HL-60/S4 treated with retinoic acid at 250 ng/mL for 4 days and 3 days (cell line): ENCODE measurements around the gene PYDC1.
"Not testable (repeated sequence)": the region's sequence is repeated elsewhere in the genome, so short reads cannot be mapped to it uniquely, and the experiment has no call there.

ENCODE experiments used
- in situ Hi-C: fragments of 300-500 bp; cut with MboI; formaldehyde crosslinking; loops from 2 replicates; pipeline ENCODE4 v1.7.0; 2022; ENCODE audit warnings: low sequenced_read_pairs

The PYDC1 gene

DNA sequence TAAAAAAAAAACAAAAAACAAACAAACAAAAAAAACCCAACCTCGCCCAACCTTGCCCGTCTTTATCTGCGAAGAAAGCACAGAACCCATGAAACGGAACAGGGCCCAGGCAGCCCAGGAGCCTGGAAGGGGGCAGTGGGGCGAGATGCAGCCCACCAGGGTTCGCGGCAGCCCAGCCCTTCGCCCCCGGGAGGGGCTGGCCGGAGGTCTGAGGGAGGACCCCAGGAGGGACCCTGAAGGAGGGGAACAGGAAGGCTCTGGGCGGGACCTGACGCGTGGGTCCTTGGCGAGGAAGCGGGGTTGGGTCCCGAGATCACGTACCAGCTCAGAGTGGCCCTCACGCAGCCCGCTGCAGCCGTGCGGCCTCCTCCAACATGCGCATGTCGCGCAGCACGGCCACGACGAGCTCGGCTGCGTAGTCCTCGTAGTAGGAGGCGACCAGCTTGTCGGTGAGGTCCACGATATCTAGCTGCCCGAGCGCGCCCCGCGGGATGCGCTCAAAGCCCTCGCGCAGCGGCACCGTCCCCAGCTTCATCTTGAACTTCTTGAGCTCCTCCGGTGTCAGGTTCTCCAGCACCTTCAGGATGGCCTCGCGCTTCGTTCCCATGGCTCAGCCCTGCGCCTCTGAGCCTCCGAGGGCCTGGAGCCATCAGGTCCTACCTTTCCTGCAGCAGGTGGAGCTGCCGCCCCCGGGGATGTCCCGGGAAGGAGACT is at the start of gene PYDC1:
TSS of gene PYDC1 (minus strand) at position 714 of the 714 bp plus-strand sequence. CDS start at position 607, 107 bp downstream.
- in situ Hi-C loops = no loop called here

DNA sequence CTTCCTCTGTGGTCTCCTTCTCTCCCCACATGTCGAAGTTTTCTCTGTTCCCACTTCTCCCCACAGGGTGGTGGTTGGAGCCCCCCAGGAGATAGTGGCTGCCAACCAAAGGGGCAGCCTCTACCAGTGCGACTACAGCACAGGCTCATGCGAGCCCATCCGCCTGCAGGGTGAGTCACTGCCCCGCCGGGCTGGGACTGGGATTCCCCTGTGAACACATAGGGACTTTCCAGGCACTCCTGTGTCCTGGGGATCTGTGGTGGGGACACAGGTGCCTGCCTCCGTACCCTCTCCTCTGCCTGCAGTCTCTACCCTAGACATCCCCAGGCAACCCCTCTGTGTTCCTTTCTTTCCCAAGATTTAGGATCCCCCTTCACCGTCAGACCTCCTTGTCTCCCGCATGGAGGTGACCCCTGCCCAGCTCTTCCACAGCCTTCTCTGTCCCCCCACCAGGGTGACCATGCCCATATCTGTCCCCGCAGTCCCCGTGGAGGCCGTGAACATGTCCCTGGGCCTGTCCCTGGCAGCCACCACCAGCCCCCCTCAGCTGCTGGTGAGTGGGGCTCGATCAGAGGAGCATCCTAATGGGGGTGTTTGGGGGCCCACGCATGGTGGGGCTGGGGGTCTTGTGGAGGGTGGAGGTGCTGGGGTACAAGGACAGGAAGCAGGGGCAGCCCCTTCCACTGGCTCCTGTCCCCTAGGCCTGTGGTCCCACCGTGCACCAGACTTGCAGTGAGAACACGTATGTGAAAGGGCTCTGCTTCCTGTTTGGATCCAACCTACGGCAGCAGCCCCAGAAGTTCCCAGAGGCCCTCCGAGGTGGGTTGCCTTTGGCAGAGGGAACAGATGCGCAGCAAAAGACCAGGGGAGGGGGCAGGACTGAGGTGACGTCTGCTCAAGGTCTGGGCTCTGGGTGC is 48.7 kb upstream of the PYDC1 start:
- in situ Hi-C loops = no loop called here

DNA sequence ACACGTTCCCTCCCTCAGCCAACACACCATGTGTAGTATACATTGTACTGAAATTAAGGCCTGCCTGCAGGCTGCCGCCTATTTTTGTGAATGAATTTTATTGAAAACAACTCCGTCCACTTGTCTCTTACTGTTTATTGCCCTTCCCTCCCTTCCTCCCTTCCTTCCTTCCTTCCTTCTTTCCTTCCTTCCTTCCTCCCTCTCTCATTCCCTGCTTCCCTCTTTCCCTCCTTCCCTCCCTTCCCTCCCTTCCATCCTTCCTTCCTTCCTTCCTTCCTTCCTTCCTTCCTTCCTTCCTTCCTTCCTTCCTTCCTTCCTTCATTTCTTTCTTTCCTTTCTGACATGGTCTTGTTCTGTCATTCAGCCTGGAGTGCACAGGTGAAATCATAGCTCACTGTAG is 45.1 kb upstream of the PYDC1 start:
- in situ Hi-C loops = no loop called here

DNA sequence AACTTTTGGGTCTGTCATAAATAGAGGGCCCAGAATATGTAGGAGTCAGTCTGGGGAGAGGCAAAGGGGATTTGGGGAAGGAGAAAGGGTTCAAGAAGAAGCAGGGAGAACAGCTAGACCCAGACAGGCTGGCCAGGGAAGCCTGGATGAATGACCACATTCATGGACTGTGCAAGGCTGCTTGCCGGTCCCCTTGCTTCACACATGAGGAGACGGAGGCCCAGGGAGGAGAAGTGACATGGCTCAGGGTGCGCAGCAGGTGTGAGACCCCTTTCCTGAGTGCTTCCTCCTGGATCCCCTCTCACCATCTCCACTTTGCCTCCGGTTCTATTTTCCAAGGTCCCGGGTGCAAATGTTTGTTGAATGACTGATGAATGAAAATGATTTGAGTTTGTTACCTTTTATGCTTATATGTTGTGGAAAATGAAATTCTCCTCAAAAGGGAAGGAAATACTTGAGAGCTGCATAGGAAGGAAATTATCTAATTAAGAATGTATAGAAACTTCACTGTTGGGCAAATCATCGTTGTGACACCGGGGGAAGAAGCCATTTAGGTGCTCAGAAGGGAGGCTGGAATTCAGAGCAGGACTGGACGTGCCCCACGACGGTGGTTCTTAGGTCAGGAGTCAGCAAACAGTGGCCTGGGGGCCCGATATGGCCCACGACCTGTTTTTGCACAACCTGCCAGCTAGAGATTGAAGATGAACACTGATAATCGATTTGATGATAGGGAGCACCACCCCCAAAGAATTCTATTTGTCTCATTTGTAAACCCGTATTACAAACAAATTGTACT is 43.4 kb upstream of the PYDC1 start:
- in situ Hi-C loops = no loop called here

DNA sequence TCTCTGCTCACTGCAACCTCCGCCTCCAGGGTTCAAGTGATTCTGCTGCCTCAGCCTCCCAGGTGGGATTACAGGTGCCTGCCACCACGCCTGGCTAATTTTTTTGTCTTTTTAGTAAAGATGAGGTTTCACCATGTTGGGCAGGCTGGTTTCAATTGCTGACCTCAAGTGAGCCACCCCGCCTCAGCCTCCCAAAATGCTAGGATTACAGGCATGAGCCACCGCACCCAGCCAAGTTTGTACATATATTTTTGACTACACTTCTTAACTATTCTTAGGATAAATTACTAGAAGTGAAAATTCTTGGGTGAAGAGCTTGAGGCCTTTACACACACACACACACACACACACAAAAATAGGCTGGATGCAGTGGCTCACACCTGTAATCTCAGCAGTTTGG is 41.4 kb upstream of the PYDC1 start:
- in situ Hi-C loops = no loop called here

DNA sequence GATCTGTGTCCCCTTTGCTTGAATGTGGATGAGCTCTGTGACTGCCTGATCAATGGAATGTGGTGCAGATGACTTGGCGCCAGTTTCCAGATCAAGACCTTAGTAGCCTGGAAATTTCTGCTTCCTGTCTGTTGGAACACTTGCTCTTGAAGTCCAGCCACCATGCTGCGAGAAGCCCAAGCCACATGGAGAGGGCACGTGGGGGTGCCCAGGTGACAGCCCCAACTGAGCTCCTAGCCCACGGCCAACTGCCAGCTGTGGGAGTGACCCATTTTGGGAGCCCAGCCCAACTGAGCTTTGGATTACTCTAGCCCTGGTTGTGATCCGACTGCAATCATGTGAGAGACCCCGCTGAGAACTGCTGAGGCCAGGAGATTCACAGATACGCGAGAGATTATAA is 39.5 kb upstream of the PYDC1 start:
- in situ Hi-C loops = no loop called here

DNA sequence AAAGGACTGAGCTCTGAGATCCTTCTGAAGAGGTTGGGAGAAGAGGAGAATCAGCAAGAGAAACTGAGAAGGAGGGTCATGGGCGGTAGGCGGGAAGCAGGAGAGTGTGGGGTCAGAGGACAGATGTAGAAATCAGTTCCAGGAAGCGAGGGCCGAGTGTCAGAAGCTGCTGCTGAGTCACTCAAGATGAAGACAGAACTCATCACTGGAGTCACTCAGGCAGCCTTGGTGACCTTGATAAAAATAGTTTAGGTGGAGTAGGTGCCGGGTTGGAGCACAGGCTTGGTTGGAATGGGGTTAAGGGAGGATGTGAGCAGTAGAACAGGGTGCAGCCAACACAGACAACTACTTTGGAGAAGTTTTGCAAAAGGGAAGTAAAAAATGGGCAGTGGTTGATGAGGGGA is 36.7 kb upstream of the PYDC1 start:
- in situ Hi-C loops = no loop called here

DNA sequence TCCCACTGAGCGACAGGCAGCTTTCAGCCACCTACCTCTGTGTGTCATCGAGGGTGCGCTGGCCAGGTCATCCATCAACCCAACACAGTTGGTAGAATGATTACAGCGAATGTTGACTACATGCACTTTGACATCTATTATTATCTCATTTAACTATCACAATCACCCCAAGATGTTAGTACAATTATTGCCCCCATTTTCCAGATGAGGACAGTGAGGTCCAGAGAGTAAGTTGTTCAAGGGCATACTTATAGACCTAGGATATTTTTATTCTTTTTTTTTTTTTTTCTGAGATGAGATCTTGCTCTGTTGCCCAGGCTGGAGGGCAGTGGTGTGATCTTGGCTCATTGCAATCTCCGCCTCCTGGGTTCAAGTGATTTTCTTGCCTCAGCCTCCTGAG is 34.5 kb upstream of the PYDC1 start:
- in situ Hi-C loops = no loop called here

DNA sequence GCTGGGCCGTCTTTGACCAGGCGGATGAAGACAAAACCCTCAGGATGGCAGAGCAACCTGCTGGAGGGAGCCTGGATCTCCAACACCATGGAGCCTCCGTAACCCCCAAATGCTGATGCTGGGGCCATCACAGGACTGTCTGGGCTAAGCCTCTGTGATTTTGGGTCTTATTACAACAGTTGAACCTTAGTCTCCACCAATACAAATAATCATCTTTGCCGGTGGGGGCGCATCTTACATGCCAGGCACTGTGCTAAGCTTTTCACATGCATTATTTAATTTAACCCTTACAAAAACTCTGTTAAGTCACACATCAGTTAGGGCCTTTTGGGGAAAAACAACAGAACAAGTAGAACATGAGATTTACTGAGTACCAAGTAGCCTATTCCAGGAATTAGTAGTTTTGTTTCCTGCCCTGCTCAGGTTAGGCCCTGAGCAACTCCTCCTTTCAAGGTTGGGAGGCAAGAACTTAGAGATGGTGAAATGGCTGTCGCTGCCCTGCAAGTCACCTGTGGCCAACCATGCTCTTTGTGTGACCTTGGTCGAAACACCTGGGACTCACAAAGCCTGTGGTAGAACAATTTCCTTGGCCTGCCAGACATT is 33.9 kb upstream of the PYDC1 start:
- in situ Hi-C loops = no loop called here

DNA sequence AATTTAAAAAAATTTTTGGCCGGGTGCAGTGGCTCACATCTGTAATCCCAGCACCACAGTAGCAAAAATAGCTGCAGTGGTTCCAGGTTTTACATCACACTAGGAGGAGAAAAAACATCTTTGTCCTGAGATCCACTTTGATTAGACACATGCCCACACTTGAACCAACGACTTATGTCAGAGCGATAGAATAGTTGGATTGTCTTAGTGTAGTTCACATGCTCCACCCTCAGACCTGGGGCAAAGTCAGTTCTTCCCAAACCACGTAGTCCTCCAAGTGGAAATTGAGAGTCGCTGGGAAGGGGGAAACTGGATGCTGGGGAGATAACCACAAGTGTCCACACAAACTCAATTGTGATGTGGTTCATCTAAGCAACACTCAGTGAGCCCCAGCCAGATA is 31.4 kb upstream of the PYDC1 start:
- in situ Hi-C loops = no loop called here

DNA sequence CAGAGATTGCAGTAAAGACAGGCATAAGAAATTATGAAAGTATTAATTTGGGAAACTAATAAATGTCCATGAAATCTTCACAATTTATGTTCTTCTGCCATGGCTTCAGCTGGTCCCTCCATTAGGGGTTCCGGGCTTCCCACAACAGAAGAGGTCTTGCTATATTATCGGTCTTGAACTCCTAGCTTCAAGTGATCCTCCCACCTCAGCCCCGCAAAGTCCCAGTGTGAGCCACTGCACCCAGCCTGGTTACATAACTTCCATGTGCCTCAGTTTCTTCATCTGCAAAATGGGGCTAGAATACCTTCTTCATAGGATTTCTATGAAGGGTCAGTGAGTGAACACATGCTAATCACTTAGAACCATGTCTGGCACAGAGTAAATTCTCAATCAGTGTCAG is 29.4 kb upstream of the PYDC1 start:
- in situ Hi-C loops = no loop called here

DNA sequence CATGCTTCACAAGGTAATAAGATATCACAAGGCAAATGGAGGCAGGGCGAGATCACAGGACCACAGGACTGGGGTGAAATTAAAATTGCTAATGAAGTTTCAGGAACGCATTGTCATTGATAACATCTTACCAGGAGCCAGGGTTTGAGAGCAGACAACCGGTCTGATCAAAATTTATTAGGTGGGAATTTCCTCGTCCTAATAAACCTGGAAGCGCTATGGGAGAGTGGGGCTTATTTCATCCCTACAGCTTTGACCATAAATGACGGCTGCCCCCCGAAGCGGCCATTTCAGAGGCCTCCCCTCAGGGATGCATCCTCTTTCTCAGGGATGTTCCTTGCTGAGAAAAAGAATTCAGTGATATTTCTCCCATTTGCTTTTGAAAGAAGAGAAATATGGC is 28.7 kb upstream of the PYDC1 start:
- in situ Hi-C loops = not testable (repeated sequence)

DNA sequence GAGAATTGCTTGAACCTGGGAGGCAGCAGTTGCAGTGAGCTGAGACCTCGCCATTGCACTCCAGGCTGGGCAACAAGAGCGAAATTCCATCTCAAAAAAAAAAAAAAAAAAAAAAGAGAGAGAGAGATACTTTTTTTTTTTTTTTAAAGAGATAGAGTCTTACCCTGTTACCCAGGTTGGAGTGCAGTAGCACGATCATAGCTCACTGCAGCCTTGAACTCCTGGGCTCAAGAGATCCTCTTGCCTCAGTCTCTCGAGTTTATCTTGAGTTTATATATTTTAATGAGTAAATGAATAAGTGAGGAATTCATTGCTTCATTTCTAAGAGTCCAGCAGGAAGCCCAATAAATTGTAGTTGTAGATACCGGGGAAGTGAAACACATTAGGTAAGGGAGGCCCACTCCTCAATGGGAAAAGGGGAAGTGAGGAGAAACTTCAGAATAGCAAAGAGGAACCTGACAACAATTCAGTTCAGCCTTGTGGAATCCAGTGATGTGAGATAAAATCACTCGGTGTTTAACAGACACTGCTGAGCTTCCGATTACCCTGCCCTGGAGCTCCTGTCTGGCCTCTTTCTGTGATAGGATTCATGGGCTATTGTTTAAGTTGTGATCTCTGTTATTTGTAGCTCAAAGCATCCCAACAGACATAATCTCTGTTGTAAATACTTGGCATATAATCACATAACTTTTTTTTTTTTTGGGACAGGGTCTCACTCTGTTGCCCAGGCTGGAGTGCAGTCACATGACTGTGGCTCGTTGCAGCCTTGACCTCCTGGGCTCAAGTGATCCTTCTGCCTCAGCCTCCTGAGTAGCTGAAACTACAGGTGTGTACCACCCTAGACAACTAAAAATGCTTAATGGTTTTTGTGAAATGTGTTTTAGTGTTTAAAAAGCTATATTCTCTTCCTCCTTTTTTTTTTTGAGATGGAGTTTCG is 27.1 kb upstream of the PYDC1 start:
- in situ Hi-C loops = no loop called here

DNA sequence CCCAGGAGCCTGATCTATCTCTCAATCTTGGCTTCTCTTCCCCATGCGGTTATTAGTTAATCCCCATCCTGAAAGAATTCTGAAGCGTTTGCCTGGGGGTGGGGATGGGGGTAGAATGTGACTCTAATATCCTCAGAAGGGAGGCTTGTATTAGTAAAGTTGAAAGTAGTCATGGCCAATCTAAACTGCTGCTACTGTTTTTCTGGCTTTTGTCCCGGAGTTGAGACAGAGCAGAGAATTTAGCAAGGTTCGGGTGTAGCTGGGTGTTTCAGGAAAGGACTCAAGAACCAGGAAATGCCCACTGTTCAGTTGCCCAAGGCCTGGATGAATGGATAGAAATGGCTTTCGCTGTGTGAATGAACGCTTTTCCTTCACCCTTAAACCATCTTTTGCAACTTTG is 25.3 kb upstream of the PYDC1 start:
- in situ Hi-C loops = no loop called here

DNA sequence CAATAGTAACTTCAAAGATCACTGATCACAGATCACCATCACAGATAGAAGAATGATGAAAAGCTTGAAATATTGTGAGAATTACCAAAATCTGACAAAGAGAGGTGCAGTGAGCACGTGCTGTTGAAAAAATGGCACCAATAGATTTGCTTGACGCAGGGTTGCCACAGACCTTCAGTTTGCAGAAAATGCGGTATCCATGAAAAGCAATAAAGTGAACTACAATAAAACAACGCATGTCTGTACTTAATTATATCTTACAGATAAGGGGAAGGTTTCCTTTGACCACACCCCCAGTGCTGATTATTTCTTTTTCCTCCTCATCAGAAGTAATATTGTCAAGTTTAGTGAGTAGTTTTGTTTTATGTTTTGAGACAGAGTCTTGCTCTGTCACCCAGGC is 21.1 kb upstream of the PYDC1 start:
- in situ Hi-C loops = no loop called here

DNA sequence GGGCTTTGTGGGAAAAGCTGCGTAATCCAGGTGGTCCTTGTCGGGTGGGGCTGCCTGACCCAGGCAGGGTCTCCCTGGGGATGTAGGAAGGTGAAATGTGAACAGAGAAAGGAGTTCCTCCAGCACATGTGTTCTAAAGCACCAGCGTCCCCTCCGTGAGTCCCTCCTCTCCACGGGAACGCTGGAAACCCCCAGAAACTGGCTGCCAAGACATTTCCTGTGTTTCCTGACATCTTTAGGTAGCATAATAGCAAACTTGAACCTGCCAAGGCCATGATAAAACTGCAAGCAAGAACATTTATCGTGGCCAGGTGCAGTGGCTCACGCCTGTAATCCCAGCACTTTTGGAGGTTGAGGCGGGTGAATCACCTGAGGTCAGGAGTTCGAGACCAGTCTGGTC is 12.6 kb upstream of the PYDC1 start:
- in situ Hi-C loops = no loop called here

DNA sequence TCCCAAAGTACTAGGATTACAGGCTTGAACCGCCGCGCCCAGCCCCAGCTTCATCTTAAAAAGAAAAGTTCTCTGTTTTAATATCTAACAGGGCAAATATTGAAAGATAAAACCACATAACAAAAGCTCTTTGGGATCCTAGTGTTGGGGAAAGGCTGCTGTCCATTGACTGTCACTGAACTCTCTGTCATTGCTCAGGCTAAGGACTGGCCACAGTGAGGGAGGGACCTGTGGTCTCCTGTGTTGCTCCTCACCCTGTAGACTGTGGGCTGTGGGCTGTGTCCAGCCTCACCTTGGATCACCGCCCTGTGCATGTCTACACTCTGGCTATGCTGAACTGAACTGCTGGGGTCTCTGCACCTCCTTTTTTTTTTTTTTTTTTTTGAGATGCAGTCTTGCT is 11.3 kb upstream of the PYDC1 start:
- in situ Hi-C loops = no loop called here

DNA sequence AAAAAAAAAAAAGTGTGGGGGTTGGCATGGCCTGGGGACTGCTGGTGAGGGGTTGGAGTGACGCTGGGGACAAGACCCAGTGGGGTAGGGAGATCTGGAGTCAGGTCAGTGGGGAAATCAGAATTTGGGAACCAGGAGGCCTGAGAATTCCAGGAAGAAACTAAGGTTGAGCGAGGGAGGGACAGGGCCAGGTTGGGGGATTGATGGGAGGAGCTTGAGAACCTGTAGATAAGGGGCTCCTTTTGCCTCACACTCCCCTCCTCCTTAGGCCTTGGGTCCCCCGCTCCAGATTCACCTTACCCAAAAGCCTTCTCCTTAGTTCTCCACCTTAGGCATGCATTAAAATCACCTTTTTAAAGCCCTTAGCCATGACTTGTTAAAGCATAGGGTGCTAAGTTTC is 8.3 kb upstream of the PYDC1 start:
- in situ Hi-C loops = no loop called here

DNA sequence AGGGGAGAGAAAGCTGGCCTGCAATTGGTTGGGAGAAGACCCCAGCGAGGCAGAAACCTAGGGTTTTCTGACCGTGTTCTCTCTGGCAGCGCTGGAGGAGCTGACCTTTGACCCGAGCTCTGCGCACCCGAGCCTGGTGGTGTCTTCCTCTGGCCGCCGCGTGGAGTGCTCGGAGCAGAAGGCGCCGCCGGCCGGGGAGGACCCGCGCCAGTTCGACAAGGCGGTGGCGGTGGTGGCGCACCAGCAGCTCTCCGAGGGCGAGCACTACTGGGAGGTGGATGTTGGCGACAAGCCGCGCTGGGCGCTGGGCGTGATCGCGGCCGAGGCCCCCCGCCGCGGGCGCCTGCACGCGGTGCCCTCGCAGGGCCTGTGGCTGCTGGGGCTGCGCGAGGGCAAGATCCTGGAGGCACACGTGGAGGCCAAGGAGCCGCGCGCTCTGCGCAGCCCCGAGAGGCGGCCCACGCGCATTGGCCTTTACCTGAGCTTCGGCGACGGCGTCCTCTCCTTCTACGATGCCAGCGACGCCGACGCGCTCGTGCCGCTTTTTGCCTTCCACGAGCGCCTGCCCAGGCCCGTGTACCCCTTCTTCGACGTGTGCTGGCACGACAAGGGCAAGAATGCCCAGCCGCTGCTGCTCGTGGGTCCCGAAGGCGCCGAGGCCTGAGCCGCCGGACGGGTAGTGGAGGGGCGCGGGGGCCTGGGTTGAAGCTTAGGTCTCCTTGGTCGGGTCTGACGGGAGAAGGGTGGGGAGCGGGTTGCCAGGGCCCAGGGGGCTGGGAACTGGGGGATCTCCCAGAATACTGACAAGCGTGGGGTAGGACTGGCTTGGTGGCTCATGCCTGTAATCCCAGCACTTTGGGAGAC is 7.4 kb upstream of the PYDC1 start:
- in situ Hi-C loops = no loop called here
